GM18511 (cell line): ENCODE data around the gene MEGF10.
"Not testable (repeated sequence)": the region's sequence is repeated elsewhere in the genome, so short reads cannot be mapped to it uniquely, and the experiment has no call there.

Experiments
- ATAC-seq: cut with Tn5 transposase; IDR thresholded peaks from one replicate; pipeline ENCODE4 v1.9.1; 2021; ENCODE audit warnings: mild to moderate bottlenecking, moderate library complexity; ENCODE audit not compliant: unreplicated experiment

Gene MEGF10

DNA sequence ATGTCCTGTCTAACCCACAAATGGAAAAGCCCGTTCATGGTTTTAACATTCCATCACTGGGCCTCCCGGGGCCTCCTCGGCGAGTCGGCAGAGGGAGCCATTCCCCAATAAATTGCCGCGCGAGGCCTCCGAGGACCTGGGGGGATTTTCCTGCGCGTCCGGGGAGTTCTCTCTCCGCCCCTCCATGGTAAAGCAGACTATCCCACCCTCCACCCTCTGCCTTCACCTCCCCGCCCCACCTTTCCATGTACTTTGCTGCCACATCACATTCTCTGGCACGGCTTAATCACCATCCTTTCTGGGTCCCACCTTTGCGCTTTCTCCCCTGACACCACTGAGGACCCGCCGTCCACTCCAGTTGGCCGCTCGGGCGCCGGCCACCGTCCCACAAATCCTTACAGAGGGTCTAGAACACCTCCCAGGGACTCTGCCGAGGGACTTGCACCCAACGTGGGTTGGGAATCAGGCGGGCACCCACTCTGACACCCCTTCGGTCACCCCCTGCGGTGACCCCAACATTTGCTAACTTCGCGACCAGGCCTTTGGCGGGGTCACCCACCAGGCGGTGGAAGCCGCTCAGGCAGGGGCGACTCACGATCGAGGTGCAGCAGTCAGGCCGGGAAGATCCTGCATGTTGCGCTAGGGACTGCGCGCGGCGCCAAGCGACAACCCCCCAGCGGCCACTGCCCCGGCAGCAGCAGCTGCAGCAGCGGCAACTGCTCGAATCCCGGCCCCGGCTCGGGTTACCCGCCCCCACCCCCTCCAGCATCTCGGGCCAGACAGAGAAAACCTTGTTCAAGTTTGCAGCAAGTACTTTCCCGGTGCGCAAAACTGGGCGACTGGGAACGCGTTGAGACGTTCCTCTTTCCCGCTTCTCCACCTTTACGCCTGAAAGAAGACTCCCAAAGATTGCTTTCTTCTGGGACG is at the start of gene MEGF10:
MEGF10 (plus strand) TSS at position 778 of the 927 bp plus-strand sequence. CDS start 40,513 bp downstream, outside the sequence.
- ATAC-seq = peak; percentile 68

DNA sequence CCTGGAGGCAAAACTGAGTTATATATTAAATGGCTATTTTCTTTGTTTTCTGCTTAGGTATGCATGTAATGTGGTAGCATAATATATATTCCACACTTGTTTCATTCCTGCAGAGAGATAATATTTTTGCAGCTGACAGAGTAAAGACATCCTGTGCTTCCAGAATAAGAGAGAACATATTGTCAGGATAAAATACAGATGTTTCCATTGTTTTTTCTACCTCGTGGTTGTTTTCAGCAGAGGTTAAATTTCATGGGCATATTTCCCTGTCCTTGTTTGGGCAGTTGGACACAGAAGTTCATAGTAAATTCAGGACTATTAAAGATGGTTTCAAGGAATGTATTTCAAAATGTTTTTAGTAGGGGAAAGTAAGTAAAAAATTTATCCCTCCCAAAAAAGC is 47.6 kb upstream of the MEGF10 start:
- no peak for ATAC-seq

DNA sequence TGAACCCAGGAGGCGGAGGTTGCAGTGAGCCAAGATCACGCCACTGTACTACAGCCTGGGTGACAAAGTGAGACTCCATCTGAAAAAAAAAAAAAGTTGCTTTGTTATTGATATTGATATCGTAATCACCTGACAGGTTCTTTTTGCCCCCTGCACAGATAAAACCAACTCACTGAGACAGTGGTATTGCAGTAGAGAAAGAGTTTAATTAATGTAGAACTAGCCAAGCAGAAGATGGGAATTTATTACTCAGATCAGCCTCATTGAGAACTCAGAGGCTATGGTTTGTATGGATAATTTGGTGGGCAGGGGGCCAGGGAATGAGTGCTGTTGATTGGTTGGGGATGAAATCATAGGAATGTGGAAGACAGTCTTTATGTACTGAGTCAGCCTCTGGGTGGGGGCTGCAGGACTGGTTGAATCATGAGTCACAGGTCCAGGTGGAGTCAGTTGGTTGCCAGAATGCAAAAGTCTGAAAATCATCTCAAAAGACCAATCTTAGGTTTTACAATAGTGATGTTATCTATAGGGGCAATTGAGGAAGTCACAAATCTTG is 35.8 kb upstream of the MEGF10 start:
- no peak for ATAC-seq

DNA sequence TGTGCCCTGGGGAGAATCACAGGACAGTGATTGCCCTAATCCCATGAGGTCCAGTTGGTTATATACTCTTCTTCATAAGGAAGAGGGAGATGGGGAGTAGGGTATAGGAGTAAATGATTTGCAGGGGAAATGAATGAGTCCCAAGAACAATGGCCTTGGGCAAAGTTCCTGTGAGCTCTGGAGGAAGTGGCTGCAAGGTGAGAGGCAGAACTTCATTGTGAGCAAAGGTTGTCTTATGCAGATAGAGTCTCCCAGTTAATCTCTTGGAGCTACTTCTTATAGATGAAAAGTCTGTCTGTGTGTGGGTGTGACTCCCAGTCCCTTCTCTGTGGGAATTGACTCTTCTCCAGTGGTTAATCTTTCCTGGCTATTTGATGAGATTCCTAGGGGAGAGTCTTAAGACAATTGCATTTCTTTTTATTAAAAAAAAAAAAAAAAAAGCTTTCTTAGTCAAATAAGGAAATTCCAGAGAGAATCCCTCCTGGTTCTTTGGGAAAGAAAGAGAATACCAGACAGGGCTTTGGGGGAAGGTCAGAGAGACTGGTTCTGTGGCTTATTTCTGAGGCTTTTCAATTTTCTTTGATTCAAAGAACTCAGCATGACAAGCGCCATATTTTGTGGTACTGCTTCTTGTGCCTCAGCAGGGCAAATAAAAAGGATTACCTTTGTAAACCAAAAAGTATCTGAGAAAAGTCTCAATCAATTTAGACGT is 33.6 kb upstream of the MEGF10 start:
- ATAC-seq = no peak

DNA sequence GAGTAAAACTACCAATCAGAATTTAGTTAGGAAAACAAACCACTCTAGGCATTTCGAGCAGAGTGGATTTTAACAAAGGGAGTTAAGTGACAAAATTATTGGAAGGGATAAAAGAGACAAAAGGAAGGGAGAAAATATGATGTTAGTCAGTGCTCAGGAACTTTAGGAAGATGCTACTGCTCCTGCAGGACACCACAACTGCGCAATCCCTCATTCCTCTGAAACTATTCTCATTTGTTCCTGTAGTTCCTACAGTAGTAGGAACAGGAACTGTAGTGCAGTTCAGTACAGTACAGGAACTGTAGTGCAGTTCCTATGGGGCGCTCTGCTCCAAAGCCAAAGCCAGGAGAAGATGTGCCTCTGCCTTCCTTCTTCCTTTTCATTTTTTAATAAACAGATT is 29.9 kb upstream of the MEGF10 start:
- no peak for ATAC-seq

DNA sequence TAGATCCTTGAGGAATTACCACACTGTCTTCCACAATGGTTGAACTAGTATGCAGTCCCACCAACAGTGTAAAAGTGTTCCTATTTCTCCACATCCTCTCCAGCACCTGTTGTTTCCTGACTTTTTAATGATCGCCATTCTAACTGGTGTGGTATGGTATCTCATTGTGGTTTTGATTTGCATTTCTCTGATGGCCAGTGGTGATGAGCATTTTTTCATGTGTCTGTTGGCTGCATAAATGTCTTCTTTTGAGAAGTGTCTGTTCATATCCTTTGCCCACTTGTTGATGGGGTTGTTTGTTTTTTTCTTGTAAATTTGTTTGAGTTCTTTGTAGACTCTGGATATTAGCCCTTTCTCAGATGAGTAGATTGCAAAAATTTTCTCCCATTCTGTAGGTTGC is 25.1 kb upstream of the MEGF10 start:
- not testable (repeated sequence) for ATAC-seq

DNA sequence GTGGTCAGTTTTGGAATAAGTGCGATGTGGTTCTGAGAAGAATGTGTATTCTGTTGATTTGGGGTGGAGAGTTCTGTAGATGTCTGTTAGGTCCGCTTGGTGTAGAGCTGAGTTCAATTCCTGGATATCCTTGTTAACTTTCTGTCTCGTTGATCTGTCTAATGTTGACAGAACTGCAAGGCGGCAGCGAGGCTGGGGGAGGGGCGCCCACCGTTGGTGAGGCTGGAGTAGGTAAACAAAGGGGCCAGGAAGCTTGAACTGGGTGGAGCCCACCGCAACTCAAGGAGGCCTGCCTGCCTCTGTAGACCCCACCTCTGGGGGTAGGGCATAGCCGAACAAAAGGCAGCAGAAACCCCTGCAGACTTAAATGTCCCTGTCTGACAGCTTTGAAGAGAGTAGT is 22.3 kb upstream of the MEGF10 start:
- ATAC-seq = not testable (repeated sequence)

DNA sequence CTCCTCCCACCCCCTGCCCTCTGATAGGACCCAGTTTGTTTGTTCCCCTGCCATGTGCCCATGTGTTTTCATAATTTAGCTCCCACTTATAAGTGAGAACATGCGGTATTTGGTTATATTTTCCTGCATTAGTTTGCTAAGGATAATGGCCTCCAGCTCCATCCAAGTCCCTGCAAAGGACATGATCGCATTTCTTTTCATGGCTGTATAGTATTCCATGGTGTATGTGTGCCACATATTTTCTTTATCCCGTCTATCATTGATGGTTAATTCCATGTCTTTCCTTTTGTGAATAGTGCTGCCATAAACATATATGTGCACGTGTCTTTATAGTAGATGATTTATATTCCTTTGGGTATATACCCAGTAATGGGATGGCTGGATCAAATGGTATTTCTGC is 19.9 kb upstream of the MEGF10 start:
- not testable (repeated sequence) for ATAC-seq

DNA sequence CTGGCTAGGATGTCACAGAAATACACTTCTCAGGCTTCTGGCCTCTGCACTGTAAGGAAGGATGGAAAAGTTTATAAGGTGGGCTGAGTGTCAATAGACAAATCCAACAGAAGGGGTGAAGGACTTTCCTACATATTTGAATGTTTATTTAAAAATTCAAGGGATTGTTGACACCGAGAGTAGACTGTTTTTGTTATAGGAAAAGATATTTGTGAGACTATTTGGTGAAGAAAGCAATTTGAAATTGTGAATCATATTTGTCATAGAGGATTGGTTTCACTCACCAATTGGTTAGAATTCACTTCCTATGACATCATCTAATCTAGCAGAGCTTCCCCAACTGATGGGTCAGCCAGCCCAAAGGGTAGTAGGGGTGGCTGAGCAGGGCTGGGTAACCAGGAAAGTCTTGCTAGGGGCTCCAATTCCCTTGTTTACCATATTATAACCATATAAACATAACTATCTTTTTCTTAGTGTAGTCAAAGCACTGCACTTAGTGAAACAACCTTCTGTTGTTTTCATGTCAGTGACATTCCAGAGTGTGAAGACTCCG is 14.9 kb upstream of the MEGF10 start:
- no peak for ATAC-seq

DNA sequence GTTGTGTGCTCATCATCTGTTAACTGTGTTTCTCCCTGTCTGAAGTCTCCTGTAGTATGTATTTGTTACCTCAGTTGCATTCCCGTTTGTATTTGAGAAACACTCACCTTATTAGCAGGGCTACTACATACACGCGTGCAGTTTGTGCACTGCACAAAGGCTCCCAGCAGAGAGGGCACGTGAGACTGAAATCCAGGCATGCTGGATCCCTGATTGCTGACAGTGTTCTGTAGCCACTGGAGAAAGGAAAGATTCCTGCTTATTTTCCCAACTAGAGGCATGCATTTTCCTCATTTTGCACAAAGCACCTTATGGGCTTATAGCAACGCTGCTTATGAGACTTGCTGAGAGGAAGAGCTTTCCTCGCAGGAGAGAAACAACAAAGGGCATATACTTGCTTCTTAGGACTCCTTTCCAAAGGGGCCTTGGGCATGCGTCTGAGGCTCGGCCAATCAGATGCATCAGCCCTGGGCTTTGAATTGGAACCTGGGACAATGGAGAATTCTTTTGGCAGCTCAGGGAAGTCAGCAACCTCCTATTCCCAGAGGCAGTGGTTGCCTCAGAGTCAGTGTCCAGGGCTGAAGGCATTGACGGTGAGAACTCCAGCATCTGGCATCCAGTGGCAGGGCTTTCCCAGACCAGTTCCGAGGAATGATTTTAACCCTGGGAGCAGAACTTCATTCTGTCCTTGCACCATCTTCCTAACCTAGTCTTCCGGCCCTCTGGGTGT is 9.9 kb upstream of the MEGF10 start:
- no peak for ATAC-seq

DNA sequence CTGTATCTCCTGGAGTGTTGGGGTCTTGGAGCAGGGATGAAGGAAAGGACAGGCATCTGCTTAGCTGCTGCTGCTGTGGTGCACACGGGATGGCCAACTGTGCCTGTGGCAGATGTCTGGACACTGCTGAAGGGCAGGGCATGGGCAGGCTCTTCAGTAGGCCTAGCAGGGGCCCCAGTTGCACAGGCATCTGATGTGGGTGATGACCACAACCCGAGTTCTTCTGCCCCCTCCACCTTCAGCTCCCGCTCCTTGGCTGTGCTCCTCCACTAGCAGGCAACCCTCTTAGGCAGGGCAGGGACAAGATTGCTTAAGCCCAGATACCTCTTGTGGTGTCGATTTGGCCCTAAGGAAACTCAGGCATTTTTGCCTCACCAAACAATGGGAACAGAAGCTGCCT is 9.0 kb upstream of the MEGF10 start:
- no peak for ATAC-seq

DNA sequence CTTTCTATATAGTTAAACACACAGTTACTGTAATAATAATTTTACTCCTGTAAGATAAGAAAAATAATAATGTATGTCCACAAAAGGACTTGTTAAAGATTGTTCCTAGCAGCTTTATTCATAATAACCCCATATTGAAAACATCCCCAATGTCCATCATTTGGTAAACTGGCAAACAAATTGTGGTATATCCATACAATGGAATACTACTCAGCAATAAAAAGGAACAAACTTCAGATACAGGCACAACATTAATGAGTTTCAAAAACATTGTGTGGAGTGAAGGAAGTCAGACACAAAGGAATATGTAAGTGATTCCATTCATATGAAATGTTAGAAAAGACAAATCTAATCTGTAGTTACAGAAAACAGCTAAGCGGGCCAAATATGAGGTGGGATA is 1.9 kb upstream of the MEGF10 start:
- no peak for ATAC-seq

DNA sequence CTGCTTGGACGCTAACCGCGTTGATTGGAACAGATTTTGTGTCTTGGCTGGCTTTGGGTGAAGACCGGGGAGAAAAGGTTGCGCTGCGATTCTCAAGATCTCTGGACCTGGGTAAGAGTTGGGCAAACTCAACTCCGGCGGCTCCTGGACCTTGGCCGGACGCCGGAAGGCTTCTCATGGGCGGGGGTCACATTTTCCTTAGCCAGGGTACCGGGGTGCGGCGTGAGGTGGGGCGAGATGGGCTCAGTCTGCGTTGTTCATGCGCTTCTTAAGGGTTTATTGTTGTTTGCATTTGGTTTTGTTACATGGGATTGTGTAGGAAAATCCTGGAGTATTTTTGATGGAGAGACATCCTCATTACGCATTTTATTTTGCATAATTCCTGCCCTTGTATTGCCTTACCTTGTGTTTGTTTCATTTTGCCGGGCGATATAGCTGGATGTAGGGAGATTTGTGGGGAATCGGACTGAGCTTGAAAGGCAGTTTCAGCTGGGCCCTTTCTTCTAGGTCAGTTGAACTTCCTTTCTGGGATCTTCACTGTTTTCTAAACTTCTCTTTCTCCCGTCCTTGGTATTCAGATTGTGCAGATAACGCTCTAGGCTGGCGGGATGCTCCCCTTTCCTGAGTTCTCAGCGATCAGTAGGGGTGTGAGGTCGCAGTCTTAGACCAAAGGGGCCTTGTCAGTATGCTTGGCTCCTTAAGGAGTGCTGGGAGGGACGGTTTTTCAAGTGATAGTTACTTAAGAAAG is 524 bp downstream of the MEGF10 start:
- ATAC-seq = peak; percentile 4

DNA sequence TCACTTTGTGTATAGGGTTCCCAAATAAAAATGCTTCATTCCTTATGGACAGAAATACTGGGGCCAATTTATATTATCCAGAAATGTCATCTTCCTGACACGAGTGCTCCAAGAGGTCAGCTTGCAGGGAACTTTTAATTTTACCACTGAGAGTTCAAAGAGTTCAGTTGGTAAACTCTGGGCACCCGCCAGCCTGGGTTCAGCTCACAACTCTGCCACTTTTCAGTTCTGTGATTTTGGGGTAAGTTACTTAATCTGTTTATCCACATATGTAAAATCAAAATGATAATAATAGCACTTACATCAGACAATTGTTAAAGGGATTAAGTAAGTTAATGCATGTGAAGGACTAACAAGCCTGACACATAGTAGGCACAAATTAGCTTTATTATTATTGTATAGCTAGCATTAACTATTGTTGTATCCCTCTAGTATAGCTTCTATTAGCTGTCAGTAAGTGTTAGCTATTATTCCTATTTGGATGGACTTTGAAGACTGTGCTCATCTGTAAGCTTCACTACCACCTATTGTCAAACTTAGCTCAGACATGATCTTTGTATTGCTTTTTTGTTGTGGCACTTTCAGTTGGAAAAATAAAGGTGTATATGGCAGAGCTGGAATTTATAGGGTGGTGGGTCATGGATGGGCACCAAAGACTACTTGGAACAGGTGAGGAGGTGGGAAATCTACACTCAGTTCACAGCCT is 1.6 kb downstream of the MEGF10 start:
- no peak for ATAC-seq

DNA sequence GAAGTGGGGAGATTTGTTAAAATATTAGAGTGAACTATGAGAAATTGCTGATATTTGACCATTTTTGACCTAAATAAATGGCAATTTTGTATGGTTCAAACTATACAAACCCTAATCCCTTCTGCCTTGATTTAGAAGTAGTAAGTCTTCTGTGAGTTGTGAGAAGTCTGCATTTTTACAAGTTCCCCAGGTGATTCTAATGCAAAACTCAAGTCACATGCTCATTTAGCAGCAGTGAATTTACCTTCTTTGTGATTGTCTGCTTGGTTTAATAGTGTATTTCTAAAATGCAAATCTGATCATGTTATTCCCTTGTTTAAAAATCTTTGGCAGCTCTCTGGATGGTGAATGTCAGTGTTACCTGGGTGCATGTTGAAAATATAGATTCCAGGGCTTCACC is 2.8 kb downstream of the MEGF10 start:
- no peak for ATAC-seq

DNA sequence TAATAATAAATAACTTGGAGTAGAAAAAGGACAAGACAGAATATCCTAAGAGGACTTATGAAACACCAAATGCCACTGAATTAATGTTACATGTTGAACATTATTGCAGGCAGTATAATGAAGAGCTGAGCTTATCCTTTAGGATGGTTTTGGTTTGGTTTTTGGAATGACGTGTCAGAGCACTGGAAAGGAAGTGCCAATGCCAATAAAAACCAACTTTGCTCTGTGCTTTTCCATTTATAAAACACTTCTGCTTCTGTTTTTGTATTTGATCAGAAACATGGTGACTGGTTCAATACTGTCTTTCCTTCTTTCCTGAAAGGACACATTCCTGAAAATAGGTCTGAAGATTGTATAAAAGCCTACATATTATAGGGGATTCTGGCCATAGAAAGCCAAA is 4.2 kb downstream of the MEGF10 start:
- ATAC-seq = no peak

DNA sequence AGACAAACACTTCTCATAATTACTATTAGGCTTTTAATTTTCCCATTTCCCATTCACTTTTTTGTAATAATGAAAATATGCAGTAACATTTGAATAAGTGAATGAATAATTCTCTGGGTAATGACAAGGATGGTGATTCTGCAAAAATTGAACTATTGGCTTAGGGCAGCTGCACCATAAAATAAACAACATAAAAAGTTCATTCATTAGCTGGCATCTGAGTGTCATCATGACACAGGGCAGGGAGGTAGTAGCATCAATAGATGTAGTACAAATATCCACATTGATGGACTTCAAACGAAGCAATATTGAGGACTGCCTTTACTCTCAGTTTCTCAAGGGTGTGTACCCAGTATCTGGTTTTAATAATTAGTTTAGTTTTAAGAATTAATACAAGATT is 4.9 kb downstream of the MEGF10 start:
- no peak for ATAC-seq

DNA sequence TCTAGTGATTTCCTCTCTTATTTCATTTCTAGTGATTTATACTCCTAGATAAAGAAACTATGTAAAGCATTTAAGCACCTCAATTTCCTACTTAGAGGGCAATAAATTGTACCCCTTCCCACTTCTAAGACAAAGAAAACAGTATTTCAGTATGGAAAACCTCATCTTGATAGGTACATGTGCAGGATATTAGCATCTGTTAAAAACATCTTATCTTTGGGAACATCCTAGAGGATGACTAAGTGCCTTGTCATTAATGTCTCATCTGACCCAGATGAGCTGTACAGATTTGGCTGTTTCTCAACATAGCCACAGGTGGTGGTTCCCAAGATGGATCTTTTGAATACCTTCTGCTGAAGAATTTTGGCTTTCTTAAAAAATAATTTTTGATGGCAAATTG is 5.7 kb downstream of the MEGF10 start:
- ATAC-seq = no peak

DNA sequence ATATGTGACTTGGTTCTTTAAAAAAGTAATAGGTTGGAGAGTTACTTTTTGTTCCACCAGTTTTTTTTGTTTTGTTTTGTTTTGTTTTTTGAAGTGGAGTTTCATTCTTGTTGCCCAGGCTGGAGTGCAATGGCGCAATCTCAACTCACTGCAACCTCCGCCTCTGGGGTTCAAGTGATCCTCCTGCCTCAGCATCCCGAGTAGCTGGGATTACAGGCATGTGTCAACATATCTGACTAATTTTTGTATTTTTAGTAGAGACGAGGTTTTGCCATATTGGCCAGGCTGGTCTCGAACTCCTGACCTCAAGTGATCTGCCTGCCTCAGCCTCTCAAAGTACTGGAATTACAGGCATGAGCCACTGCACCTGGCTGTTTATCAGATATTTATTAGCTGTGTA is 6.3 kb downstream of the MEGF10 start:
- not testable (repeated sequence) for ATAC-seq
